HL-60/S4 treated with phorbol 12-myristate 13-acetate at 8.2 ng/mL for 4 days and 3 days (cell line): Measurements from ENCODE around the gene SEC14L5.

Experiments used
- in situ Hi-C: fragments of 300-500 bp; cut with MboI; formaldehyde crosslinking; loops from 2 replicates; pipeline ENCODE4 v1.15.0; 2022; ENCODE audit warnings: low sequenced_read_pairs

SEC14L5 gene

DNA sequence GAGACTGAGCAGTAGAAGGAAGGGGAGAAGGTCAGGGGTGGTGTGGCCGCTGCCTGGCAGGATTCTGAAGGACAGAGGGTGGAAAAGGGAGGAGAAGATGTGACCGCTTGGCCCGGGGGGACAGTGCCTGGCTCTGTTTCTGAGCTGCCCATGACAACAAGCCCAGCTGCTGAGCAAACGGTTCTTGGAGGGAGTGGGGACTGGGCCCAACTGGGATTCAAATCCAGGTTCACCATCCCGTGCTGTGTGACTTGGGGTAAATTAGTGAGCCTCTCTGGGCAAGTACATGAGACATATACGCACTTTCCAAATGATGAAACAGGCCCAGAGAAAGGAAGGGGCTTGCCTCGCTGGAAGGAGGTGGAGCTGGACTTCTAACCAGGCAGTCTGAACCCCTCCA lies 23.3 kb downstream of the SEC14L5 start:
- in situ Hi-C loops: no loop called here

DNA sequence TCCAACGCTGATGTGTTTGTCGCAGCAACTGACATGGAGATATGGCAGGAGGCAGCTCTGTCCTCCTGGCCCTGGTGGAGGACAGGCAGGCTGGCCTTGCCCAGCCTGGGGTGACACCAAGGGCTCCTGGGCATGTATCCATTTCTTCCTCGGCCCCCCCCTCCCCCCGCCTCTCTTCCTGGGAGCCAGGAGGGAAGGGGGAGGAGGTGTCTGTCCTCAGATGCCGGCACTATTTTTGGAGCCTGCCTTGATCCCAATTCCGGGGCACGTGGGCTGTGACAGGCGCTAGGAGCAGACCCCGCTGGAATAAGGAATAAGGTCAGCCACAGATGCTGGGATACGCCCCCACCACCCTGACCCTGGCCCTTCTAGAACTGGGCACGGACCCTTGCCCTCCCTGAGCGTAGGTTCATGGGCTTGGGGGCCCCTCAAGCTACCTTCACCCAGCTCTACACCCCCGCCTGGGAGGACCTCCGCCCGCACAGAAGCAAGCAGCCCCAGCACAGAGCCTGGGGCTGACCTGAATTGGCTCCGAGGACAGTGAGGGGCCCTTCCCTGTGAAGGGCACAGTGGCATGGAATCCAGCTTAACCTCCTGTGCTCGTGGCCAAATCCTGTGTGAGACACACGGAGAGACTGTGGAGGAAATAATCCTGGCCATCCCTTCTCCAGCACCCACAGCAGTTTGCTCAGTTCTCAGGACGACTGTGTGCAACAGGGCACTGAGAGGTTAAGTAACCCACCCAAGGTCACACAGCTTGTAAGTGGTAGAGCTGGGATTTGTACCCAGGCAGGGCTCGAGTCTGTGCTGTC lies 24.1 kb downstream of the SEC14L5 start:
- in situ Hi-C loops: no loop called here

DNA sequence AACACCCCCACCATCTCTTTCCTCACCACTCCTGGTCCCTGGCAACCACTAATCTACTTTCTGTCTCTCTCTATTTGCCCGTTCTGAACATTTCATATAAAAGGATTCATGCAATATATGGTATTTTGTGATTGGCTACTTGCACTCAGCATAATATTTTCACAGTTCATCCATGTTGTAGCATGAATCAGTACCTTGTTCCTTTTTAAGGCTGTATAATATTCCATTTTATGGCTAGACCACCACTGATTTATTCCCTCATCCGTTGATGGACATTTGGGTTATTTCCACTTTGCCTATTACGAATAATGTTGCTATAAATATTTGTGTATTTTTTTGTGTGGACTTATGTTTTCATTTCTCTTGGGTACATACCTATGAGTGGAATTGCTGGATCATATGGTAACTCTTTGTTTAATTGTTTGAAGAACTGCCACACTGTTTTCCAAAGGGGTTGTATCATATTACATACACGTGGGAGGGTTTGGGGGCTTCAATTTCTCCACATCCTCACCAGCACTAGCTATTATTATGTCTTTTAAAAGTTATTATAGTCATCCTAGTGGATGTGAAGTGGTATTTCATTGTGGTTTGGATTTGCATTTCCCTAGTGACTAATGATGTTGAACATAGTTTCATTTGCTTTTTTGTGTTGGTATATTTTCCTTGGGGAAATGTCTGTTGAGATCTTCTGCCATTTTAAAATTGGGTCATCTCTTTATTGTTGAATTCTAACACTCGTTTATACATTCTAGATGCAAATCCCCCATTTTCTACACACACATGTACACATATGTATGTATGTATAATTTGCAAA lies 26.3 kb downstream of the SEC14L5 start:
- in situ Hi-C loops: no loop called here

DNA sequence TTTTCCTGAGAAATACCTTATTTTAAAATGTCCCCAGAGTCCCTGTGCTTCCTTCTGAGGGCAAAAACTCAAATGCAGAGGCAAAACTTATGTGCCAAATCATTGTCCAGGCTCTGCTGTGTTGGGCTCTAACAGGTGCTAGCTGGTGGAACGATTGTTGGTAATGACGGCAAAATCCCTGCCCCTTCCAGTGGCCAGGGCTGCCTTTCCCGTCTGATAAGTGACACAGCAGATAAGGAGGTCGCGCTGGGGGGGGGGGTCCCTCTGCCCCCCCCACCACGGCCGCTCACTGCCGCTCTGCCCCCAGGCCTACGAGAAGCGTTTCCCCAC lies 29.1 kb downstream of the SEC14L5 start:
- in situ Hi-C loops: no loop called here

DNA sequence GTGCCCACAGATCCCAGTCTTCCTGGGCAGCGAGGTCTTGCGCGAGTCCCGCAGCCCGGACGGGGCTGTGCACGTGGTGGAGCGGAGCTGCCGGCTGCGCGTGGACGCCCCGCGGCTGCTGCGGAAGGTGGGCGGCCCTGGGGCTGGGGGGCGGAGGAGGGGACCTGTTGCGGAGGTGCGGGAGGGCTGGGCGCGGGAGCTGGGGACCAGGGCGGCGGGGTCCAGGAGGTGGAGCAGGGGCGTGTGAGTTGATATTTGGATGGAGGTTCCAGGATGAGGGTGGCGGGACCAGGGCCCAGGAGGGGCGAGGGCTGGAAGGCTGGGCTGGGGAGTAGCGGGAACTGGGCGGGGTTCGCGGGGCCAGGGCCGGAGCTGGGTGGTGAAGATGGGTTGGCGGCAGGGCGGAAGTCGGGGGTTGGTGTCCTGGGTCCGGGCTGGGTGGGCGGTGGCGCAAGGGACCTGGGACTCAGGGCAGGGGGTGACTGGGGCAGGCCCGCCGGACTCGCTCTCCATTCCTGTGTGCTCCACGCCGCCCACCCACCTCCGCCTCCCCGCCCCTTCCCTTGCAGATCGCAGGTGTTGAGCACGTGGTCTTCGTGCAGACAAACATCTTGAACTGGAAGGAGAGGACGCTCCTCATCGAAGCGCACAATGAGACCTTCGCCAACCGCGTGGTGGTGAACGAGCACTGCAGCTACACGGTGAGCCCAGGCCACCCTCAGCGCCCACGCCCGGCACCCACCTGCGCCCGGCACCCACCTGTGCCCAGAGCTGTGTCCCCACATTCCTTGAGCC lies 29.6 kb downstream of the SEC14L5 start:
- in situ Hi-C loops: no loop called here

DNA sequence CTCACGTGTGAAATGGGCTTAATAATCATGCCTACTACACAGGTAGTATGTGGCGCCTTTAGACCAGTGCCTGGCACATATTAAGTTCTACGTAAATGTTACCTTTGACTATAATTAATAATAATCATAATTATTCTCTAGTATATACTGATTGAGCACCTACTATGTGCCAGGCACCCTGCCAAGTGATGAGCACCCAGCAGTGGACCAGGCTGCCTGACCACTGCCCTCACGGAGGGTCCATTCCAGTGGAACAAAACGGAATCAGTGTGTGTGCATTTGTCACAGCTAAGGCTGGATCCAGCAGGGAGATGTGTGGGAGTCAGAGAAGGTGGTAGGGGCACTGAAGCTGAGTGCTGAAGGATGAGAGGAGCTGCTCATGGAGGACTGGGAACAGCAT lies 30.5 kb downstream of the SEC14L5 start:
- in situ Hi-C loops: no loop called here

DNA sequence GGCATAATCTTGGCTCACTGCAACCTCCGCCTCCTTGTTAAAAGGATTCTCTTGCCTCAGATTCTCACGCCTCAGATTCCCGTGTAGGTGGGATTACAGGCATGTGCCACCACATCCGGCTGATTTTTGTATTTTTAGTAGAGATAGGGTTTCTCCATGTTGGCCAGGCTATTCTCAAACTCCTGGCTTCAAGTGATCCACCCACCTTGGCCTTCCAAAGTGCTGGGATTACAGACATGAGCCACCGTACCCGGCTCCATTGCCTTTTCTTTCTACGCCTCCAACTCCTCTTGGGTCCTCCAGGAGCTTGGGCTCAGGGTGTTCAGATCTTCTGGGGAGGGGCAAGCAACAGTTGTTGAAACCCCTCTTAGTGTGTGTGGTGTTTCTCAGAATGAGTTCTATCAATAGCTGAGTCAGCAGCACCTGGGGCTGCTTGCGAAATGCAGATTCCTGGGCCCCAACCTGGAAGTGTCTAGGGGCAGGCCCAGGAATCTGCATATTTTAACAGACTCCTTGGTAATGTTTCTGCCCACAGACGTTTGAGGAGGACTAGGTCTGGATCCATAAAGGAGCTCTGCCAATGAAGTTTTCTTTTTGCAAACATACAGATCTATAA lies 31.4 kb downstream of the SEC14L5 start:
- in situ Hi-C loops: no loop called here

DNA sequence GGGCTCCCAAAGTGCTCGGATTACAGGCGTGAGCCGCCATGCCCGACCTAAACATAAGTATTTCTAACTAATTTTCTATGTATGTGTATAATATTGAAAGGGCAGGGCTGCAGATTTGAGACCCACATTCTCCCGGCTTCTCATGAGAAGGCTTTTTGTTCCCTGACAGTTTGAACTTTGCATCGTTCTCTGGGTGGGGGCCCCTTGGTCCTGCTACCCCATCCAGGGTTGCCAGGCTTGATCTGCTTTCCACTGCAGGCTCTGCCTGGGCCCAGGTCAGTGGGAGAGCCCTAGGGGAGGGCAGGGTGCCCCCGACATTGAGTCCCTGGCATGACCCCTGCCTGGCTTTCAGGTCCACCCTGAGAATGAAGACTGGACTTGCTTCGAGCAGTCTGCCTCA lies 32.3 kb downstream of the SEC14L5 start:
- in situ Hi-C loops: no loop called here

DNA sequence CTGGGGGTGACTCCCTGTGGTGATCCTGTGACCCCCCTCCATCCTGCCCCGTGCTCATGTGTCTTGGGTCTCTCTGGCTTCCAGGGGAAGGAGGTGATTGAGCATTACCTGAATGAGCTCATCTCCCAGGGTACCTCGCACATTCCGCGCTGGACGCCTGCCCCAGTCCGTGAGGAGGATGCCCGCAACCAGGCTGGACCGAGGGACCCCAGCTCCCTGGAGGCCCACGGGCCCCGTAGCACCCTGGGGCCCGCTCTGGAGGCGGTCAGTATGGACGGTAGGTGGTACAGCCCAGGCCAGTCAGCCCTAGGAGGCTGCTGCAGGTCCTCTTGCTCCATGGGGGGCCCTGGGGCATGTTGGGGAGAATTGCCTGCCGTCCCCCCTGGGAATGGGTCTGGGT lies 33.6 kb downstream of the SEC14L5 start:
- in situ Hi-C loops: no loop called here

DNA sequence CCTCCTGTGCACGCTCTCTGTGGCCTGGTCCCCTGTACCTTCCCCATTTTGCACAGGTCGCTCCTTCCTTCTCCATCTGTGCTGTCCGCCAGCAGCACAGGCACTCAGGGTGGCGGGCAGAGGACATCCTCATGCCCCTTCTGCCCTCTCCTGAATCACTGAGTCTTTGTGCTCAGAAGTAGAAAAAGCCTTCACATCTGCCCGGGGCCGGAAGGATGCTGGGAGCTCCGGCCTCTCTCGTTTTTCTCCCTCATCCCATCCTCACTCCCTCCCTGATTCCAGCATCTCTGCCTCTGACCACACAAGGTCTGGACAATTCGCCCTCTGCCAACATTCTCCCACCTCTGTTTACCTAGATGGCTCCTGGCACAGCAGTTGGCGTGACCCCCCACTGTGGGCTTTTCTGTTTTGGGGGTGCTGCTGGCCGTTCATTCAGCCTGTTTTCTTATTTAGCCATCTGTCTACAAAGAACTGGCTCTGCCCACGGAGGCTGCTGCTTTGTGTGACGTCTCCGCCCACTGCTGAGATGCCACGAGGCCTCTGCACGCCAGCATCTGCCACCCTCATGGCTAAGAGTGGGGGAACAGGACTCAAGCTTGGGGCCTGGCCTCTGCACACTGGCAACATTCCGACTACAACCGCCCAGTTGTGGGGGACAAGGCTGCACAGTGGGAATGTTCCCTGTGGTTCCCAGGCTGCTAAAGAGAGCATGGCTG lies 36.7 kb downstream of the SEC14L5 start:
- in situ Hi-C loops: no loop called here

DNA sequence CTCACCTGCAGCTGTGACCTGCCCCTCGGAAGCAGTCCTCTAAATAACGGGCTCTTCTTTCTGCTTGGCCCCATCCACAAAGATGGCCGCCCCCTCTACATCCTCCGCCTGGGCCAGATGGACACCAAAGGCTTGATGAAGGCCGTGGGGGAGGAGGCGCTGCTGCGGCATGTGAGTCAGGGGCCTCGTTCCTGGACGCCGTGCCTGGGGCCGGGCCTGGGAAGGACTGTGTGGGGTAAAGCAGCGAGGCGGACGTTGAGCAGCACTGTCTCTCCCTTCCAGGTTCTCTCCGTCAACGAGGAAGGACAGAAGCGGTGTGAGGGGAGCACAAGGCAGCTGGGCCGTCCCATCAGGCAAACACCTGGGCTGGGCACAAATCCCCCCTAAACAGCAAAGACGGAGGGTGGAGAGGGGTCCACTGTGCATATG lies 42.5 kb downstream of the SEC14L5 start:
- in situ Hi-C loops: no loop called here

DNA sequence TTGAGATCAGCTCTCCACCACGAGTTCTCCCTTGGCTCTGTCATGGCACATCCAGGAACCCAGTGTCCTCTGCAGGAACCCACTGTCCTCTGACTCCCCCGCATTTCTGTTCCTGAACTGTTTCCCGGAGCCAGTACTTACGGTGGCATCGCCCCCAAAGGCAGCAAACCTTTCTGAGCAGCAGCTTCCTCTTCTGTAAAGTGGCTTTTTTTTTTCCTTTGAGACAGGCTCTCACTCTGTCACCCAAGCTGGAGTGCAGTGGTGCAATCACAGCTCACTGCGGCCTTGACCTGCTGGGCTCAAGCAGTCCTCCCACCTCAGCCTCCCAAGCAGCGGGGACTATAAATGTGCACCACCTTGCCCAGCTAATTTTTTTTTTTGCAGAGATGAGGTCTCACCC lies 43.4 kb downstream of the SEC14L5 start:
- in situ Hi-C loops: no loop called here

DNA sequence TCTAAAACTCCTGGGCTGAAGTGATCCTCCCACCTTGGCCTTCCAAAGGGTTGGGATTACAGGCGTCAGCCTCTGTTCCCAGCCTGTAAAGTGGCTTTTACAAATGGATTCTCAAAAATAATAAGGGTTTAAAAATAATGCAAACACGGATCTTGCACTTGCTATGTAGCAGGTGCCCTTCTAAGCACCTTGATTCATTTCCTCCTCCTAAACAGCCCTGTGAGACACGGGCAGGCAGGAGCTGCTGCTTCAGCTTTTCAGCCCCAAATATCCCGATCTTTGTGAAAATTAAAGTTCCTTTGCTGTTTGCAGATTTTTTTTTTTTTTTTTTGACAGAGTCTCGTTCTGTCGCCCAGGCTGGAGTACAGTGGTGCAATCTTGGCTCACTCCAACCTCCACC lies 43.9 kb downstream of the SEC14L5 start:
- in situ Hi-C loops: no loop called here

DNA sequence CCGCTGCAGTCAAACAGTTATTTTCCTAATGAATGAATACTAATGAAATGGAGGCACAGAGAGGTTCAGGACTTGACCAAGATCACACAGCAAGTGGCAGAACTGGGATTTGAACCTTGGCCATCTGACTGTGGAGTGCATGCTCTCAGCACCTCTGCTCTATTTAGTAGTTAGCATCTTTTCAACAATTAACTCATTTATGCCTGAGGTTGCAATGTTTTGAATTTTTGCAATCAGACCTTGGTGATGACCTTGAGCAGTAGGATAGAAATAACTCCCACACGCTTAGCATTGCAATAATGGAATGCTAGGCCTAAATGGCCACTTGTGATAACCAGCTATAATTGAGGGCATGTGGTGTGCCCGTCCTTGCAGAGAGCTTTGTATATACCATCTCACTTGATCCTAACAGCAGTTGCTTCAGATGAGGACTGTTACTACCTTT lies 44.6 kb downstream of the SEC14L5 start:
- in situ Hi-C loops: no loop called here

DNA sequence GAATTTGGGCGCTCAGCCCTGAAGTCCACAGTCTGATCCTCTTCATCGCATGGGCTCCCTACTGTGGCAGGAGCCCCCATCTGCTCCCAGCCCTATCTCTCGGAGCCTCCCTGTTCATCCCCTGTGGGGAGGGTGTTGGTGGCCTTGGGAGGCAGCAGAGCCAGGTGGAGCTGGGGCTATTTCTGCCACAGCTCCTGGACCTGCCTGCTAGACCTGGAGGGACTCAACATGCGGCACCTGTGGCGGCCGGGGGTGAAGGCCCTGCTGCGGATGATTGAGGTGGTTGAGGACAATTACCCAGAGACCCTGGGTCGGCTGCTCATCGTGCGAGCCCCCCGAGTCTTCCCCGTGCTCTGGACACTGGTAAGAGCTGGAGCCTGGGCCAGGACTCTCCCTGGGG lies 45.1 kb downstream of the SEC14L5 start:
- in situ Hi-C loops: no loop called here

DNA sequence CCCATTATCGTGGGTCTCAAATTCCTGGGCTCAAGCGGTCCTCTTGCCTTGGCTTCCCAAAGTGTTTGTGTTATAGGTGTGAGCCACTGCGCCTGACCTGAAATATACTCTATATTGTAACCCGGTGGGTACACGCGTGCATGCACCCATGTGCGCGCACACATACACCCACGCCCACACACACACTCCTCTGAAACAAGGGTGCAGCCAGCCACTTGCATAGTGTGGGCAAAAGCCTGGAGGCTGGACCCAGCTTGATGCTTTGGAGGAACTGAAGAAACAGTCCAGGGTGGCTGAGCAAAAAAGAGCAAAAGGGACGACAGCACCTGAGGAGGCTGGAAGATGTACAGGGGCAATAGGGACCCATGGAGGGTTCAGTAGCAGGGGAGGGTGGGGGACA lies 45.7 kb downstream of the SEC14L5 start:
- in situ Hi-C loops: no loop called here

DNA sequence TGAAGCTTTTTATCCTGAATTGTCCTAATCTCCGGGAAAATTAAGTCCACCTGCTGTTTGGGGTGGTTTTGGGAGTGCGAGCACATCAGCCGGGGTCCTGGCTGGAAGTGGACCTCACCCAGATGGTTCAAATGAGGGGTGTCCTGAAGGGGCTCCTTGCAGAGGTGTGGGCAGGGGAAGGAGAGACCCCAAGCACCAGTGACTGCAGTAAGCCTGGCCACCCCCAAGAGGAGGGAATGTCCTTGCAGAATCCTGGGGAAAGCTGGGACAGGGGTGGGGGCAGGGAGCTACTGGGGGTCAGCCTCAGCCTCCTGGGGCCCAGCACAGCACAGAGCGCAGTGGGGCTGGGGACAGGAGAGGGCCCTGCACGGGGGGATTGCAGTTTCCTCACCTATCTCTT lies 46.2 kb downstream of the SEC14L5 start:
- in situ Hi-C loops: no loop called here

DNA sequence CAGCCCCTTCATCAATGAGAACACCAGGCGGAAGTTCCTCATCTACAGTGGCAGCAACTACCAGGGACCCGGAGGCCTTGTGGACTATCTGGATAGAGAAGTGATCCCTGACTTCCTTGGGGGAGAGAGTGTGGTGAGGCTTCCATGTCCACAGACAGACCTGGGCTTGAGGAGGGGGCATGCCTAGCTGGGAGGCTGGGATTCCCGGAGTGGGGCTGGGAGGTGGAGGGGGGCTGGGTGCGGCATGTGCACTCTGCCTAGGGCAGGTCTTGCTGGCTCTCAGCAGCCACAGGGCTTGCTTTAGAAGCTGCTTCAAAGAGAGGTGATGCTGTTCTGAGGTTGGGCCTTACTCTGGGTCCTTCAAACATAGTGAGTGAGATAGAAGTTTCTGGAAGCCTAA lies 47.8 kb downstream of the SEC14L5 start:
- in situ Hi-C loops: no loop called here

DNA sequence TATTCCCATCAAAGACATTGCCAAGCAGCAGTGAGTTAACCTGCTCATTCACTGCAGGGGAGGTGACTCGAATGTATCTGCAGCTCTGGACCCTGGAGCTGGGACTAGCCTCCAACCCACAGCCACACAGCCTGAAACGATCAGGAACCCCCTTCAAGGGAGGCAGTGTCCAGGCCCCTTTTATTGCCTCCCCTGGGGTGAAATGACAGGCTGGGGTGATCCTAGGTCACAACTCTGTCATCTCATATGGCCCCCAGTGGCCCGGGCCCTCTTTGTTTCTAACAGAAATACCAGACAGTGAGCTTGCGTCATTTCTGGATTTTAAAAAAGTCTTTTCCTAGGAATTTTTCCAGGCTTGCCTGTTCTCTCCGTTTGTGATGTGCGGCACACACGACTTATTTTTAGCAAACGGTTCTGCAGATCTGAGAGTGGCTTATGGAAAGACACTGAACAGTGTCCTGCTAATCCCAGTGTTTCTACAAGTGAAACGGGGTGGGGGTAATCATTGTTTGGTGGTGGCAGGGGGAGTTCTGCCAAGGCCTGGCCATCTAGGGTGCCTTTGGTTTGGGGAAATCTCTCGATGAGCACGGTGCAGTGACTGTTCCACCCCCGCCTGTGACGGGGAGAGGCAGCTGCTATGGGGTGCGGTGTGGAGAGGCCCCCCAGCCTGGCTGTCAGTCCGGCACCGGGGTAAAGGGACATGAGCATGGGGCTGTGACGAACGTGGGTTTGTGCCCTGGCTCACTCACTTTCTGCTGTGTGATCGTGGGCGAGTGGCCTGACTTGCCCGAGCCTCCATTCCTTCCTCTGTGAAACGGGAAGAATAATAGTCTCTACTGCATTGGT lies 48.4 kb downstream of the SEC14L5 start:
- in situ Hi-C loops: no loop called here

DNA sequence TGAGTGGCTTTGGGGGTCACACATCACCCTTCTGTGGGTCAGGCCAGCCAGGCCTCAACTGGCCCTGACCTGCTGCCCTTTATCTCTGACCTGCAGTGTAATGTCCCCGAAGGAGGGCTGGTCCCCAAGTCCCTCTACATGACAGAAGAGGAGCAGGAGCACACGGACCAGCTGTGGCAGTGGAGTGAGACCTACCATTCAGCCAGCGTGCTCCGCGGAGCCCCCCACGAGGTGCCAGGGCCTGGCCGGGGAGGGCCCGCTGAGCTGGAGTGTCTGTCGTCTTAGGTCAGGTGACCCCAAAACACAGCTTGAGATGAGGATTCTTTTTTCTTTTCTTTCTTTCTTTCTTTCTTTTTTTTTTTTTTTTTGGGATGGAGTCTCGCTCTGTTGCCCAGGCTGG lies 49.1 kb downstream of the SEC14L5 start:
- in situ Hi-C loops: no loop called here
